MCF 10A (cell line): Measurements from ENCODE around the gene BTBD10. TPM values are rescaled to one million over a fixed set of nuclear protein-coding genes. Genes with fewer than 3 reads are reported as not detected.
A peak's percentile ranks its signal among the peaks of the same experiment; 100 is the strongest.

Experiments
- BruUV-seq: library from RNA; stranded (reverse); fragments of 400-500 nt; replicated peaks from 2 replicates; lab custom pipeline; 2021; lab: Mats Ljungman, UMichigan
- CTCF ChIA-PET: fragments of 300-600 bp; sonication (Branson Sonifier 250); formaldehyde crosslinking; extraction: SDS; loops from one replicate; lab custom pipeline; 2021; ENCODE audit warnings: antibody characterized with exemption, inconsistent platforms; lab: Yijun Ruan, JAX
- POLR2A ChIA-PET: fragments of 300-600, 350-650 bp; sonication (Branson Sonifier 250); formaldehyde crosslinking; extraction: SDS; loops from one replicate; lab custom pipeline; 2020; ENCODE audit warnings: antibody characterized with exemption, inconsistent platforms; lab: Yijun Ruan, JAX
- DNase-seq: peaks from one replicate; pipeline ENCODE4 v3.0.0-alpha.2; 2018; ENCODE audit not compliant: unreplicated experiment
- H3K27ac Mint-ChIP-seq: one replicate; pipeline ENCODE4 v1.8.0; 2022; ENCODE audit warnings: mild to moderate bottlenecking, low read depth, mixed read lengths; ENCODE audit not compliant: unreplicated experiment
- H3K27me3 Mint-ChIP-seq: one replicate; pipeline ENCODE4 v1.8.0; 2022; ENCODE audit warnings: mixed read lengths; ENCODE audit not compliant: insufficient read depth, unreplicated experiment
- H3K36me3 Mint-ChIP-seq: one replicate; pipeline ENCODE4 v1.8.0; 2022; ENCODE audit warnings: mild to moderate bottlenecking, moderate library complexity, mixed read lengths; ENCODE audit not compliant: insufficient read depth, unreplicated experiment
- H3K4me1 Mint-ChIP-seq: one replicate; pipeline ENCODE4 v1.8.0; 2022; ENCODE audit warnings: mixed read lengths; ENCODE audit not compliant: insufficient read depth, unreplicated experiment
- H3K4me3 Mint-ChIP-seq: one replicate; pipeline ENCODE4 v1.8.0; 2022; ENCODE audit warnings: mild to moderate bottlenecking, moderate library complexity, mixed read lengths; ENCODE audit not compliant: unreplicated experiment
- H3K9me3 Mint-ChIP-seq: one replicate; pipeline ENCODE4 v1.8.0; 2022; ENCODE audit warnings: mixed read lengths; ENCODE audit not compliant: unreplicated experiment
- CTCF ChIP-seq: fragments of 200-600 bp; IDR thresholded peaks from one replicate; pipeline ENCODE4 v1.8.0; 2022; ENCODE audit warnings: antibody characterized with exemption, mild to moderate bottlenecking; ENCODE audit not compliant: unreplicated experiment
- intact Hi-C: fragments of 100-400 bp; cut with micrococcal nuclease; formaldehyde crosslinking; loops from 2 replicates; pipeline ENCODE4 v1.14.1; 2022
- total RNA-seq: library from RNA; stranded (reverse); gene quantifications from 2 replicates; pipeline ENCODE4 v1.2.3, GENCODE V29; 2022

The BTBD10 gene
- total RNA-seq, 1 experiment from 2014 or later: 42.2 TPM

GRCh38 chr11:13373216-13373615 is 89.8 kb downstream of the BTBD10 start:
- CTCF ChIA-PET: interaction anchor here (0.6 to 1.6 kb wide), 4 partner anchors 11 to 1663 kb away, joined by 3 to 14 read pairs (median 4); no protein-coding TSS in a partner anchor
- no peak overlapping the region for H3K27ac Mint-ChIP-seq
- no peak for TF ChIP-seq CTCF
- H3K9me3 Mint-ChIP-seq: no peaks in the 10 kb centered on the region
- H3K27me3 Mint-ChIP-seq: no peaks in the 10 kb centered on the region
- POLR2A ChIA-PET: interaction anchor here (1.0 kb wide), 1 partner anchor 10 kb away, joined by 5 read pairs; no protein-coding TSS in a partner anchor
- no peak for DNase-seq
- BruUV-seq: no TSS peak
- intact Hi-C loops: no loop called here
- H3K4me1 Mint-ChIP-seq: peaks cover 2% of the 10 kb centered on the region
- H3K4me3 Mint-ChIP-seq: no peak overlapping the region
- peaks cover 22% of the 10 kb centered on the region for H3K36me3 Mint-ChIP-seq

GRCh38 chr11:13368041-13368446 is 95.0 kb downstream of the BTBD10 start:
- intact Hi-C loops: no loop called here
- ChIA-PET CTCF (interaction anchor here (0.9 to 1.8 kb wide), 2 partner anchors 12 to 15 kb away, joined by 3 to 5 read pairs; no protein-coding TSS in a partner anchor), POLR2A (no interaction called here)
- no peak for DNase-seq
- no peaks in the 10 kb centered on the region for H3K27me3 Mint-ChIP-seq
- TF ChIP-seq CTCF: no peak
- no peaks in the 10 kb centered on the region for H3K9me3 Mint-ChIP-seq
- no TSS peak for BruUV-seq
- peak overlapping the region; percentile 24 for H3K27ac Mint-ChIP-seq
- H3K4me3 Mint-ChIP-seq: no peak overlapping the region
- peaks cover 8% of the 10 kb centered on the region for H3K4me1 Mint-ChIP-seq
- H3K36me3 Mint-ChIP-seq: peaks cover 50% of the 10 kb centered on the region

GRCh38 chr11:13367115-13367514 is 95.9 kb downstream of the BTBD10 start:
- no peak for TF ChIP-seq CTCF
- Mint-ChIP-seq H3K4me3 (no peak overlapping the region), H3K4me1 (peaks cover 8% of the 10 kb centered on the region), H3K27ac (no peak overlapping the region), H3K27me3 (no peaks in the 10 kb centered on the region), H3K9me3 (no peaks in the 10 kb centered on the region), H3K36me3 (peaks cover 58% of the 10 kb centered on the region)
- intact Hi-C loops: no loop called here
- BruUV-seq: no TSS peak
- CTCF ChIA-PET: interaction anchor here (1.3 to 1.8 kb wide), 2 partner anchors 16 to 19 kb away, joined by 4 to 5 read pairs; no protein-coding TSS in a partner anchor
- POLR2A ChIA-PET: no interaction called here
- no peak for DNase-seq

- ChIA-PET POLR2A (no interaction called here), CTCF (interaction anchor here (0.6 to 1.8 kb wide), 3 partner anchors 17 to 373 kb away, joined by 3 to 5 read pairs (median 4); no protein-coding TSS in a partner anchor)
- TF ChIP-seq CTCF: no peak
- H3K27ac Mint-ChIP-seq: no peak overlapping the region
- H3K4me1 Mint-ChIP-seq: peaks cover 8% of the 10 kb centered on the region
- peaks cover 64% of the 10 kb centered on the region for H3K36me3 Mint-ChIP-seq
- intact Hi-C loops: no loop called here
- H3K9me3 Mint-ChIP-seq: no peaks in the 10 kb centered on the region
- no TSS peak for BruUV-seq
- no peak for DNase-seq
- no peaks in the 10 kb centered on the region for H3K27me3 Mint-ChIP-seq
- H3K4me3 Mint-ChIP-seq: no peak overlapping the region
These were observed 96.6 kb downstream of the BTBD10 start for GRCh38 chr11:13366266-13367026.
